ENCODE results near the gene NR2F1-AS1. TPM values are rescaled to one million over a fixed set of nuclear protein-coding genes. Genes with fewer than 3 reads are reported as not detected.

NR2F1-AS1 gene
- total and polyA plus RNA-seq, 2 donors (not counting 3 experiments of a cell fraction or from before 2014, with no cell fraction given) = 4.2 to 13.8 TPM

GRCh38 chr5:93593476-93594131 is 12.6 kb upstream of the NR2F1-AS1 start:
- Histone ChIP-seq H3K4me3 (replicated peaks in 1 of 3; ENCODE audit: insufficient read depth in 1 of 3, low read depth in 1 of 3, low read length in 3 of 3) (no peak overlapping the region), H3K36me3 (ENCODE audit: control insufficient read depth in 2 of 2, extremely low read depth in 1 of 2, insufficient read depth in 2 of 2, low read length in 2 of 2) (peaks cover 0 to 6% of the 10 kb centered on the region in 2 experiments), H3K4me1 (ENCODE audit: control insufficient read depth, extremely low read depth, insufficient read depth, low read length) (peaks cover 3% of the 10 kb centered on the region), H2AFZ (ENCODE audit: low read depth, low read length) (no peak overlapping the region), H3K4me2 (ENCODE audit: insufficient read depth, low read length) (no peak overlapping the region), H3K79me2 (ENCODE audit: control insufficient read depth, insufficient read depth, low read length) (peaks cover 38% of the 10 kb centered on the region), H3K27me3 (ENCODE audit: control insufficient read depth in 2 of 2, insufficient read depth in 2 of 2, low read length in 2 of 2) (peaks cover 0 to 2% of the 10 kb centered on the region in 2 experiments), H3K9me1 (replicated peaks; ENCODE audit: control insufficient read depth, extremely low read depth, insufficient read depth, low read length) (no peaks in the 10 kb centered on the region), H3K9ac (replicated peaks; ENCODE audit: extremely low read depth, insufficient read depth, low read length) (no peak overlapping the region), H3K9me3 (replicated peaks; ENCODE audit: control insufficient read depth, insufficient read depth, low read length) (no peaks in the 10 kb centered on the region), H3K27ac (ENCODE audit: insufficient read depth, low read depth, low read length) (no peak overlapping the region), H4K20me1 (replicated peaks; ENCODE audit: control insufficient read depth, extremely low read depth, insufficient read depth, low read length) (no peaks in the 10 kb centered on the region)
- TF ChIP-seq, protein P1, sequence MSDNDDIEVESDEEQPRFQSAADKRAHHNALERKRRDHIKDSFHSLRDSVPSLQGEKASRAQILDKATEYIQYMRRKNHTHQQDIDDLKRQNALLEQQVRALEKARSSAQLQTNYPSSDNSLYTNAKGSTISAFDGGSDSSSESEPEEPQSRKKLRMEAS (IDR thresholded peaks at IDR 0.05; ENCODE audit: insufficient read depth, insufficient read length) = no peak
- TF ChIP-seq MYC (IDR thresholded peaks at IDR 0.05; ENCODE audit: low read depth, low read length) = no peak
- no peak for TF ChIP-seq EZH2 (IDR thresholded peaks at IDR 0.05; ENCODE audit: borderline replicate concordance, low read depth, low read length, severe bottlenecking)
- no peak for TF ChIP-seq POLR2AphosphoS5 (IDR thresholded peaks at IDR 0.05; ENCODE audit: insufficient read depth, low read depth, low read length)
- TF ChIP-seq FOS (IDR thresholded peaks at IDR 0.05; ENCODE audit: borderline replicate concordance, insufficient read depth, low read length) = no peak
- TF ChIP-seq JUN (IDR thresholded peaks at IDR 0.05; ENCODE audit: borderline replicate concordance, insufficient read depth, insufficient read length, low read depth) = no peak
- TF ChIP-seq, protein P2, sequence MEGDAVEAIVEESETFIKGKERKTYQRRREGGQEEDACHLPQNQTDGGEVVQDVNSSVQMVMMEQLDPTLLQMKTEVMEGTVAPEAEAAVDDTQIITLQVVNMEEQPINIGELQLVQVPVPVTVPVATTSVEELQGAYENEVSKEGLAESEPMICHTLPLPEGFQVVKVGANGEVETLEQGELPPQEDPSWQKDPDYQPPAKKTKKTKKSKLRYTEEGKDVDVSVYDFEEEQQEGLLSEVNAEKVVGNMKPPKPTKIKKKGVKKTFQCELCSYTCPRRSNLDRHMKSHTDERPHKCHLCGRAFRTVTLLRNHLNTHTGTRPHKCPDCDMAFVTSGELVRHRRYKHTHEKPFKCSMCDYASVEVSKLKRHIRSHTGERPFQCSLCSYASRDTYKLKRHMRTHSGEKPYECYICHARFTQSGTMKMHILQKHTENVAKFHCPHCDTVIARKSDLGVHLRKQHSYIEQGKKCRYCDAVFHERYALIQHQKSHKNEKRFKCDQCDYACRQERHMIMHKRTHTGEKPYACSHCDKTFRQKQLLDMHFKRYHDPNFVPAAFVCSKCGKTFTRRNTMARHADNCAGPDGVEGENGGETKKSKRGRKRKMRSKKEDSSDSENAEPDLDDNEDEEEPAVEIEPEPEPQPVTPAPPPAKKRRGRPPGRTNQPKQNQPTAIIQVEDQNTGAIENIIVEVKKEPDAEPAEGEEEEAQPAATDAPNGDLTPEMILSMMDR (IDR thresholded peaks at IDR 0.05; ENCODE audit: extremely low read depth in 1 of 2, insufficient read depth in 1 of 2, low read depth in 1 of 2, low read length in 2 of 2) = no peak
- no peak for TF ChIP-seq GATA2 (IDR thresholded peaks at IDR 0.05; ENCODE audit: insufficient read depth, insufficient read length, low read depth, low read length)
- TF ChIP-seq POLR2A (IDR thresholded peaks at IDR 0.05; ENCODE audit: low read depth, low read length) = no peak
- FAIRE-seq (no peak), DNase-seq (ENCODE audit: low read depth, low spot score) (no peak)
- intact Hi-C loops (cut with micrococcal nuclease) (no loop called here), dilution Hi-C loops (cut with MboI; ENCODE audit: extremely low pct_ligation_motif_present, low sequenced_read_pairs) (no loop called here)
- ChIA-PET POLR2A (no interaction called here), CTCF (interaction anchor here (1.3 kb wide), 1 partner anchor 208 kb away, joined by 3 read pairs; no protein-coding TSS in a partner anchor)
- TSS peak; percentile 37 for BruUV-seq (replicated peaks)
